Nephron progenitor cell (in vitro differentiated cells): ENCODE data around the gene SGPL1.

Source experiments
- DNase-seq: peaks from one replicate; pipeline ENCODE4 v3.0.0; 2021
- H3K27ac Mint-ChIP-seq: 2 replicates; pipeline ENCODE4 v1.8.0; 2021; ENCODE audit warnings: mild to moderate bottlenecking, moderate library complexity, mixed read lengths
- H3K27me3 Mint-ChIP-seq: 2 replicates; pipeline ENCODE4 v1.8.0; 2021; ENCODE audit warnings: mild to moderate bottlenecking, low read depth, mixed read lengths; ENCODE audit not compliant: poor library complexity
- H3K36me3 Mint-ChIP-seq: 2 replicates; pipeline ENCODE4 v1.8.0; 2021; ENCODE audit warnings: low read depth, mixed read lengths
- H3K4me1 Mint-ChIP-seq: 2 replicates; pipeline ENCODE4 v1.8.0; 2021; ENCODE audit warnings: mixed read lengths
- H3K4me3 Mint-ChIP-seq: 2 replicates; pipeline ENCODE4 v1.8.0; 2021; ENCODE audit warnings: mild to moderate bottlenecking, moderate library complexity, mixed read lengths
- H3K9me3 Mint-ChIP-seq: 2 replicates; pipeline ENCODE4 v1.8.0; 2021; ENCODE audit warnings: mild to moderate bottlenecking, moderate library complexity, mixed read lengths
- TF ChIP-seq, protein P1 (sequence below): fragments of 200-600 bp; sonication (generic); IDR thresholded peaks from 2 replicates; pipeline ENCODE4 v1.5.0; 2021; ENCODE audit warnings: antibody characterized with exemption

The SGPL1 gene

DNA sequence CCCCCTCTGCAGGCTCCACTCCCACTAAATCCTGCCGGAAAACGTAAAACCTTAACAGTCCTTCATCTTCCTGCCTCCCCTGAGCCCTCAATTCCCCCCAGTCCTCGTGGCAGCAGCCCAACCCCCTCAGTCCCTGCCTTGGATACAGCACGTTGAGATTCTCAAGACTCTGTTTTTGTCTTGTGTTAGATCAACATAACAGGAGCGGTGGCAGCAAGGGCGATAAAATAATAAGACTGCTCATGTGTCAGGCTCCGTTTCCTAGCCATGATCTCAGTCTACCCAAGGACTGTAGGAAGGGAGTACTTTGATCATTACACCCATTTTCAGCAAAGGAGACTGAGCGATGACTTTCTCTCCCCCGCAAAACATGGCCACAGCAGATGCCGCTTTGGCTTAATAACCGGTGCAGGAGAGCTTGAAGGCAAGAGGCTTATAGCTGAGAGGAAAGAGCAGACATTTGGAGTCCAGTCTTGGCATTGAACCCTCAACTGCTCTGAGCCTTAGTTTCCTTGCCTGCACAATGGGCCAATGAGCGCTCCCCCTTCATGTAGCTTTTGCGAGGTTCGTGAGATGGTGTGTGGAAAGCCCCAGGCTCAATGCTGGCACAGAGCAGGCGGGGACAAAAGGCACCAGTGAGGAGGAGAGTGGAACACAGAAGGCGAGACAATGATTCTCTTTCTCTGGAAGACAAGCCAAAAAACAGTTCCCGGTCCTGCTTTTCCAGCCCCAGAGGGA lies 114.7 kb downstream of the SGPL1 start:
- no peak overlapping the region for H3K27ac Mint-ChIP-seq

More for the DNA sequence above, 114.7 kb downstream of the SGPL1 start:
- H3K36me3 Mint-ChIP-seq: no peaks in the 10 kb centered on the region
- H3K4me3 Mint-ChIP-seq: no peak overlapping the region
- no peak for DNase-seq
- peaks cover 72% of the 10 kb centered on the region for H3K4me1 Mint-ChIP-seq
- H3K27me3 Mint-ChIP-seq: peaks cover 22% of the 10 kb centered on the region
- TF ChIP-seq, protein P1, sequence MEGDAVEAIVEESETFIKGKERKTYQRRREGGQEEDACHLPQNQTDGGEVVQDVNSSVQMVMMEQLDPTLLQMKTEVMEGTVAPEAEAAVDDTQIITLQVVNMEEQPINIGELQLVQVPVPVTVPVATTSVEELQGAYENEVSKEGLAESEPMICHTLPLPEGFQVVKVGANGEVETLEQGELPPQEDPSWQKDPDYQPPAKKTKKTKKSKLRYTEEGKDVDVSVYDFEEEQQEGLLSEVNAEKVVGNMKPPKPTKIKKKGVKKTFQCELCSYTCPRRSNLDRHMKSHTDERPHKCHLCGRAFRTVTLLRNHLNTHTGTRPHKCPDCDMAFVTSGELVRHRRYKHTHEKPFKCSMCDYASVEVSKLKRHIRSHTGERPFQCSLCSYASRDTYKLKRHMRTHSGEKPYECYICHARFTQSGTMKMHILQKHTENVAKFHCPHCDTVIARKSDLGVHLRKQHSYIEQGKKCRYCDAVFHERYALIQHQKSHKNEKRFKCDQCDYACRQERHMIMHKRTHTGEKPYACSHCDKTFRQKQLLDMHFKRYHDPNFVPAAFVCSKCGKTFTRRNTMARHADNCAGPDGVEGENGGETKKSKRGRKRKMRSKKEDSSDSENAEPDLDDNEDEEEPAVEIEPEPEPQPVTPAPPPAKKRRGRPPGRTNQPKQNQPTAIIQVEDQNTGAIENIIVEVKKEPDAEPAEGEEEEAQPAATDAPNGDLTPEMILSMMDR: no peak
- no peaks in the 10 kb centered on the region for H3K9me3 Mint-ChIP-seq
